Ishikawa (cell line): ENCODE data around the gene TOMM20.

Experiments
- CEBPB ChIP-seq: IDR thresholded peaks from 2 replicates; pipeline ENCODE4 v1.6.1; 2012
- CREB1 ChIP-seq: IDR thresholded peaks from 2 replicates; pipeline ENCODE4 v1.6.1; 2012; ENCODE audit warnings: low read depth
- EGR1 ChIP-seq: IDR thresholded peaks from 2 replicates; pipeline ENCODE4 v1.6.1; 2012
- EP300 ChIP-seq: IDR thresholded peaks from 2 replicates; pipeline ENCODE4 v1.6.1; 2012; ENCODE audit warnings: borderline replicate concordance
- FOXM1 ChIP-seq: IDR thresholded peaks from 2 replicates; pipeline ENCODE4 v1.6.1; 2012; ENCODE audit warnings: low read depth, borderline replicate concordance
- NFIC ChIP-seq: IDR thresholded peaks from 2 replicates; pipeline ENCODE4 v1.6.1; 2012
- RAD21 ChIP-seq: IDR thresholded peaks from 2 replicates; pipeline ENCODE4 v1.6.1; 2012; ENCODE audit warnings: low read depth
- REST ChIP-seq: IDR thresholded peaks from 2 replicates; pipeline ENCODE4 v1.6.1; 2012; ENCODE audit warnings: low read depth, mild to moderate bottlenecking
- TAF1 ChIP-seq: IDR thresholded peaks from 2 replicates; pipeline ENCODE4 v1.6.1; 2012; ENCODE audit warnings: low read depth, mild to moderate bottlenecking
- TCF12 ChIP-seq: IDR thresholded peaks from 2 replicates; pipeline ENCODE4 v1.6.1; 2012; ENCODE audit warnings: low read depth
- TEAD4 ChIP-seq: IDR thresholded peaks from 2 replicates; pipeline ENCODE4 v1.6.1; 2012
- USF1 ChIP-seq: IDR thresholded peaks from 2 replicates; pipeline ENCODE4 v1.6.1; 2012
- YY1 ChIP-seq: IDR thresholded peaks from 2 replicates; pipeline ENCODE4 v1.6.1; 2012; ENCODE audit warnings: low read depth
- ZBTB7A ChIP-seq: IDR thresholded peaks from 2 replicates; pipeline ENCODE4 v1.6.1; 2012; ENCODE audit warnings: low read depth
- TF ChIP-seq, protein P1 (sequence below): IDR thresholded peaks from 2 replicates; pipeline ENCODE4 v1.6.1; 2012

TOMM20 gene

GRCh38 chr1:235133086-235133485 is 4.4 kb upstream of the TOMM20 start:
- TF ChIP-seq TCF12 (no peak), USF1 (no peak), CEBPB (no peak), TEAD4 (no peak), ZBTB7A (no peak), FOXM1 (no peak), REST (no peak), TAF1 (no peak), YY1 (no peak), RAD21 (no peak), CREB1 (no peak), EGR1 (no peak), NFIC (no peak), EP300 (no peak)
- TF ChIP-seq, protein P1, sequence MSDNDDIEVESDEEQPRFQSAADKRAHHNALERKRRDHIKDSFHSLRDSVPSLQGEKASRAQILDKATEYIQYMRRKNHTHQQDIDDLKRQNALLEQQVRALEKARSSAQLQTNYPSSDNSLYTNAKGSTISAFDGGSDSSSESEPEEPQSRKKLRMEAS, result no peak

DNA sequence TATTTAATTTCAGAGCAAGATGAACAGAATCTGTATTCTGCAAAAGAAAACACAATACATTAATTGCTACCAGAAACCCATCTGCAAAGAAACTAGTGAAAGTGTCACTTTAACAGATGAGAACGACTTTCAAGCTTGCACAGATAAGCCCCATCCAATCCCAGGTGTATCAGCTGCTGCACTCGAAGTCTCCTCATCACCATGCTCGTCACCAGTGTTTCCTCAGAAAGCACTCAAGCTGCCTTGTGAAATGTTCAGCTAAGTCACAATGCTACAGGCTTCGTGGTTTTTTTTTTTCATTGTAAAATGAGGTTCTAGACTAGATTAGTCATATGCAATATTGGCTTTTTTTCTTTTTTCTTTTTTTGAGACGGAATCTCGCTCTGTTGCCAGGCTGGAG is 3.3 kb upstream of the TOMM20 start:
- TF ChIP-seq, protein P1, result no peak

GRCh38 chr1:235130766-235131270 is 2.2 kb upstream of the TOMM20 start:
- TF ChIP-seq REST, result no peak

GRCh38 chr1:235129774-235130570 is 1.3 kb upstream of the TOMM20 start:
- no peak for TF ChIP-seq REST

DNA sequence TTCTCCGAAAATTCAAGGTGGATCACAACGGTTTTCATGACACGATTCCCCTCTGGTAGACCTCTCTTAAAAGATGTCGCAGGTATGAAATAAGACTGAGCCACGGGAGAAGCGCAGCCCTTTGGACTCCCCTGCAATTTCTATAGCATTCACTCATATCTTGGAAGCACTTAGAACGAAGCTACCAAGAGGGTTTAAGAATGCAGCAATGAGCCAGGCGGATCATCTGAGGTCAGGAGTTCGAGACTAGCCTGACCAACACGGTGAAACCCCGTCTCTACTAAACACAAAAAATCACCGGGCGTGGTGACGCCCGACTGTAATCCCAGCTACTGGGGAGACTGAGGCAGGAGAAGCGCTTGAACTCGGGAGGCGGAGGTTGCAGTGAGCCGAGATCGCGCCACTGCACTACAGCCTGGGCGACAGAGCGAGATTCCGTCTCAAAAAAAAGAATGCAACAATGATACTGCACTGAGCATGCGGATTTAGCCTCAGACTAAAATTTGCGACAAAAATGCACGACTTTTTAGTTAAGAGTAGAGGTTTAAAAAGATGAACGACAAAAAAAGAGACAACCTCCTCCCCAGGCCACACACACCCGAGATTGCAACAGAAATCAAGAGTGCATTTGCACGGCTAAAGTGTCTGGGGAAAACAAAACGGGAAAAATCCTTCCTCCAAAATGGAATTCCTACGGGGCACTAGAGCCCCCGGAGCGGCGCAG is 743 bp downstream of the TOMM20 start:
- TF ChIP-seq TAF1 (no peak), RAD21 (no peak)
- TF ChIP-seq, protein P1, result no peak

GRCh38 chr1:235127203-235127602 is 1.4 kb downstream of the TOMM20 start:
- TF ChIP-seq YY1 (no peak), RAD21 (no peak), EP300 (no peak), NFIC (no peak), EGR1 (no peak), ZBTB7A (no peak), TEAD4 (no peak), CEBPB (no peak), CREB1 (no peak), FOXM1 (no peak)
